Hematopoietic multipotent progenitor cell (in vitro differentiated cells): ENCODE measurements around the gene WDR1. TPM values are rescaled to one million over a fixed set of nuclear protein-coding genes. Genes with fewer than 3 reads are reported as not detected.

Experiments
- DNase-seq, 3 donors: peaks; one replicate each; pipeline ENCODE4 v3.0.0-alpha.2; 2011 to 2015; ENCODE audit warnings: low read depth in 2 of 3, low spot score in 2 of 3
- total RNA-seq: library from RNA; depleted of rRNA; stranded (reverse); fragments of >200 nt; gene quantifications from one replicate; pipeline ENCODE4 v1.2.3, GENCODE V29; 2012

The WDR1 gene
- total RNA-seq, 1 donor = 261 TPM

DNA sequence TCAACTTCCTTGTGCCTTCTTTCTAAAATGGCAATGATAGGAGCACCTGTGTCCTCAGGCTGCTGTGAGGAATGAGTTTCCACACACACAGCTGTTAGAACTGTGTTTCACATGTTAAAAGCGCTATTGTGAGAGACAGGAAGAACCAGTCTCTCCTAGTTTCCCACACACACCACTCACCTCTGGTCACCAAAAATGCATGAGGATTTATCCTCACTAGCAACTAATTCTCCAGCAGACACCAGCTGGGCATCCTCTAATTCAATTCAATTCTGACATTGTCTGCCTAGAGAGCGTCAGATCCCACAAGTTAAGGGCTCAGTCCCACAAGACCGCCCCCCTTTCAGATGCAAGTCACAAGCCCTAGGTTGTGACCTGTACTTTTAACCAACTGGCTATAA lies 66.3 kb downstream of the WDR1 start:
- DNase-seq = no peak

GRCh38 chr4:10048941-10049697 lies 67.5 kb downstream of the WDR1 start:
- DNase-seq = no peak

- peak in 1 of 3 donors; percentile 55 for DNase-seq
Observed at GRCh38 chr4:10047967-10048366, 68.6 kb downstream of the WDR1 start.

DNA sequence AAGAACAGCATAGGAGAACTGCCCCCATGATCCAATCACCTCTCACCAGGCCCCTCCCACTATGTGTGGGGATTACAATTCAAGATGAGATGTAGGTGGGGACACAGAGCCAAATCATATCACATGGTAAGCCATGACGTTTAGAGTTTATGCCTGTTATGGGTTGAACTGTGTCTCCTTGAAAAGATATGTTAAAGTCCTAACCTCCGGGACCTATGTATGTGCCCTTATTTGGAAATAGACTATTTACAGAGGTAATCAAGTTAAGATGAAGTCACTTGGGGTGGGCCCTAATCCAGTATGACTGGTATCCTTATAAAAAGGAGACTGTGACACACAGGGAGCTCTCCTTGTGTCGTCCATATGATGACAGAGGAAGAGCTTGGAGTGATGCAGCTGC lies 70.1 kb downstream of the WDR1 start:
- no peak for DNase-seq

- no peak for DNase-seq
Observed at GRCh38 chr4:10045481-10045880, 71.1 kb downstream of the WDR1 start.

GRCh38 chr4:10041036-10041435 lies 75.6 kb downstream of the WDR1 start:
- DNase-seq = no peak

DNA sequence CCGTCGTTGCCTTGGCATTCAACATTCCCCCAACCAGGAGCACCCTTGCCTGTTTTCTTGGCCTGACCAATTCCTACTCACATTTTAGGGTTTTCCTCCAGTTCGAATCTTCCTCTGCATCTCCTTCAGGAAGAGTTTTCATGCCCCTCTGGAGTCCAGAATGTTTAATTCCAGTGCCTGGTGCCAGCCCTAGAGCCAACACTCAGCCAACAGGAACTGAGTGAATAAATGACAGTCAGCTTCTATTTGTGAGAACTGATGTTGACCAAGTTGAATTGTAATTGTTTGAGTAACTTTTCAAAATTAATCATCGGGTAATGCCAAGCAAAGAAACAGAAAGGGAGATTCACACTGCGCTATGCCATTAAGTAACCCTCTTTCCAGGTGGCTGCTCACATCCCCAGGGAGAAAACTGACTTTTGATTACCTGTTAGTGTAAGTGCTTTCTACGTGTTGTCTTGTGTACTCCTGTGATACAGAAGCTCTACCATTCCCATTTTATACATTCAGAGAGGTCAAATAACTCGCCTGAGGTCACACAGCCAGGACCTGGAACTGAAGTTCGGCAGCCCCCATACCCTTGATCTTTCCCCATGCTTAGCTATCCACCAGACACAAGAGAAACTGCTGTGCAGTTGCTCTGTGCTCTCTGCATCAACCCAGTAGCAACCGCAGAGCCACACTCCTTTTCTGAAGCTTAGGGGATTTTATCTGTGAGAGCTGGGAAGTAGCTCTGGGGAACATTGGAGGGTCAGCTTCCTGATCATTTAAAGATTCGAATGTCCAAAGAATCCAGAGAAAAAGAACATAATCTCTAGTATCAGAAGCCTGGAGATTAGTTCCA lies 76.3 kb downstream of the WDR1 start:
- no peak for DNase-seq

GRCh38 chr4:10036807-10037342 lies 79.7 kb downstream of the WDR1 start:
- DNase-seq = no peak

DNA sequence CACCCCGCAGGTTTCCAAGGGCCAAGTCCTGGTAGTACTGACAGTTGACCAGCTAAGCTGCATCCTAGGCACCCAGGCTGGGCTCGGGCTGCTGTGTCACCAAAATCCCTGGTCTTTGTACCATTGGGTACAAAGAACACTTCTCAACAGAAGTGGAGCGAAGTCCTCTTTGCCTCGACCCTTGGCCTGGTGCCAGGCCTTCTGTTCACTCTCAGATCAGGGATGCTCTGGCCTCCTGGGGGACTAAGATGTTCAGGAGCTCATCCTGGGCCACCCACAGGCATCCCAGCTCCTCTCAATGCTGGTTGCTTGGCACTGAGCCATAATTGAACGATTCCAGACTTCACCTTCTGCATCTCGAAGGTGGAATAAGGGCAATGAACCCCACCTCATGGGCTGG lies 81.5 kb downstream of the WDR1 start:
- DNase-seq = no peak

DNA sequence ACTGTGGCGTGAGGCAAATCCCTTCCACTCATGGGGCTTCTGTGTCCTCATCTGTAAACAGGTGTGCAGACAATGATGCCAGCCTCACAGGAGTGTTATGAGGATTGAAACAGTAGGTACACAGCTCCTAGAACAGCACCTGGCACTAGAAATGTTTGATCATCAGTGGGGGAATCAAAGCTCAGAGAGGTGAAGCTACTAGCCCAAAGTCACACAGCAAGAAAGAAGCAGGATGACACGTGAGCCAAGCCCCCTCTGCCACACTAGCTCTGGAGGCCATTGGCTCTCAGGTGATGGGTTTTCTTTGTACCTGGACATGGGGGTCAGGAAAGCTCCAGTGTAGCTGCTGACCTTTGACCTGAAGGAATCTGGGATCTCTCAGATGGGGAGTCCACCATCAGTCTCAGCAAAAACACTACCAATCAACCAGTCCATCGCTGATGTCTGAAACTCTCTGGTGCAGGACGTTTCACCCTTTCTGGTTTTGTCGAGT lies 81.9 kb downstream of the WDR1 start:
- no peak for DNase-seq

- DNase-seq = no peak
Observed at GRCh38 chr4:10034136-10034535, 82.5 kb downstream of the WDR1 start.

GRCh38 chr4:10033191-10033881 lies 83.3 kb downstream of the WDR1 start:
- no peak for DNase-seq

DNA sequence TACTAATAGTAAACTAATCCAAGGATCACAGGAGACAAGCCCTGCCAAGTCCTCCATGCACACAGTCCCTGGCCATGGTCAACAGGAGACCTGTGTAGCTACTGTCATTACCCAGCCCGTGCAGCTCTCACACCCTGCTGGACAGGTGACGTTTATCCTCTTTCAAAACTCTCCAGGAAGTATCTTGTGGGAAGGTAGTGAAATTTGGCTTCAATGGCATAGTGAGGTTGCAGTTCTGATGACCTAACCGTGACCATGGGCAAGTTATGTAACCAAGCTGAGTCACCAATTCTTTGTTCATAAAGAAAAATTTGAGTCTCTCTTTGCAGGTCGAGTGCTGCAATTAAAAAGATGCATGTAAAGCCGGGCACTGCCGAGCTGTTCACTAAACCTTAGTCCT lies 84.0 kb downstream of the WDR1 start:
- DNase-seq = peak in 1 of 3 donors; percentile 43

DNA sequence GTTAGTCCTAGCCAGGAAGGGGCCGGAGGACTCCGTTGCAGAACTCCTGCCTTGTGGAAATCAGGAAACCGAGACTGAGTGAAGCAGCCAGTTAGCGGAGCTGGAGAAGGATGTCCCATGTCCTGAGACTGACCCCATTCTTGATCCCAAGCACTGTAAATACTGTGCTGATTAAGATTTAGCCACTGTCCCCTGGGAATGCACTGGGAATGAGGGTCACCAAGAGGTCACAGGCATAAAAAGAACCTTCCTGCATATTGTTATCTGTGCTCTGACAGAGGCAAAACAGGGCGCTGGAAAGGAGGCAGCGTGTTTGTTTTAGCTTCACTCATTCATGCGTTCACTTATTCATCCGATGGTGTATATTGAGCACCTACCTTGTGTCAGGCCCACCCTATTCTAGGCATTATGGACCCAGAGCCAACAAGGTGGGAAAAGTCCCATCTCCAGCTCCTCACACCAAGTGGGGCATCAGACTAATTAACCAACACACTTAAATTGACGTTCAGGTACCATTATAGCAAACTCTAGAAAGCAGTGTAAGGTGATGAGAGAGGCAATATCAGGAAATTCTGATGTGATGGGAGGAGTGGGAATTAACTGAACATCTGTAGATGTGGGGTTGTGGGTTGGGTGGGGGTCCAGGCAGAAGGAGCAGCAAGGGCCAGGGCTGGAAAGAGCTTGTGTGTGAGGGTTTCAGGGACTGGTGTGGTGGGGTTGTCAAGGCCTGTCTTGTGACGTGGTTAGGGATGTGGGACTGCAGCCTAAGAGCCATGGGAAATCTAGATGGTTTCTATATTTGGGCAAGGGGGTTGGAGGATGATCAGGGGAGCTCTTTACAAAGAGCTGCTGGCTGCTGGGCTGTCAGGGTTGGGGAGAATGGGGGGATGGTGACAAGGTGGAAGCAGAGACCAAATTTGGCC lies 84.7 kb downstream of the WDR1 start:
- no peak for DNase-seq

DNA sequence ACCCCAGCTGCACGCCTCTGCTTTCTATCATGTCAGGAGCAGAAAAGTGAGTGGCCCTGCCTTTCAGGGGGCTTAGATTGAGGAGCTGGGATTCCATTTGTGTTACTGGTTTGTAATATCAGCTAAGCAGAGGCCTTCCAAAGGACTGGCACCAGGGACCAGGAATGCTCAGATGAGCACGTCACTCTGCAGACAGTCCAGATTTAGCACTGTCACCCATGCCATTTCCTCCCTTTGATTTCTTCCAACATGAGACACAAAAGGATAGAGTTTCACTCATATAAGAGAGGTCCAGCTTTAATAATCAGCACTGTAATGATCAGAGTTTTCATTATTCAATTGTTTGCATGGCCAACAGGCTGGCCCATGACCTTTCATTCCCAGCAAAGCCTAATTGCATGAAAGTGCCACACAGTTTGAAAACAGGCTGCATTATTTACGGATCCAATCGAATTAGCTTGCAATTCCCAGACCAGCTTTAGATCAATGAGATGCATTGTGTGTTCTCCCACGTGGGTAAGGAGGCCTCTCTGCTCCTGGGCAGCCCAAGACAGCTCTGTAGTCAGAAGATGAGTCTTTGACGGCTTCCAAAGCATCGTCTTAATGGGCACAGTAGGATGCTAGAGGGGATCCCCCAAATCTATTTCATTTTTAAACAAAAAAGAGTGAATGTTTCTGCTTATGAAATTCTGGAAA lies 85.5 kb downstream of the WDR1 start:
- no peak for DNase-seq

DNA sequence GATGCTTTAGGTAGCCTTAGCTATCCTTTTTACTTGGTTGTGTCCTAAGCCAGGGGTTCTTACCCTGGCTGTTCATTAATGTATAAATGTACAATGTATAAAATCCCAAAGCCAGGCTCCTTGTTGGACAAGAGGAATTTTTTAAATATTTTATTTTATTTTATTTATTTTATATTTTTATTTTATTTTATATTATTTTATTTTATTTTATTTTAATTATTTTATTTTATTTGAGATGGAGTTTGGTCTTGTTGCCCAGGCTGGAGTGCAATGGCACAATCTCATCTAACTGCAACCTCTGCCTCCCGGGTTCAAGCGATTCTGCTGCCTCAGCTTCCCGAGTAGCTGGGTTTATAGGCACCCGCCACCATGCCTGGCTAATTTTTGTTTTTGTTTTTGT lies 87.2 kb downstream of the WDR1 start:
- no peak for DNase-seq

- no peak for DNase-seq
Observed at GRCh38 chr4:10028910-10029309, 87.7 kb downstream of the WDR1 start.

GRCh38 chr4:10026485-10026884 lies 90.1 kb downstream of the WDR1 start:
- DNase-seq = no peak

DNA sequence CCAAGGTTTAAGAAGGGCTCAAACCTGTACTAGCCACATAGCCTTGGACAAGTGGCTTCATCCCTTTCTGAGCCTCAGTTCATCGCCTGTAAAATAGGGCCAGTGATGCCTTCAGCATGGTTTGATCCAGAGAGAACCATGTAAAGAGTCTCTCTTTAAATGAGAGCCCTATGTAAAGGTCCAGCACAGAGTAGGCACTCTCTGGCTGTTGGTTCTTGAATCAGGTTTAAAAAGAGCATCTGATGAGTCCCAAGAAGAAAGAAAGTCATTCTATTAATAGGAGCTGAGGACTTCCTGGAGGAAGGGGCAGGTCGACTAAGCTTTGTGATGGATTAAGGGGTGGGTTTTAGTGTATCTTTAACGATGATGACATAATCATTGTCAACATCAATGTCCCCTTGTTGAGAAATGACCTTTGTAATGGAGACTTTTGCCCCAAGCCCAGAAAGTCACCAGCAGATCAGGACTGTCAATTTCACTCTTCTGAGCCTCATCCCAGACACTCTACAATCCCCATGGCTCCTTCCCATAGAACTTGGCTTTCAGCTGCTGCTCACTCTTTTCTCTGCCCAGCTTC lies 91.3 kb downstream of the WDR1 start:
- no peak for DNase-seq
